Smooth muscle cell (in vitro differentiated cells): Measurements from ENCODE around the gene DNPH1. TPM values are rescaled to one million over a fixed set of nuclear protein-coding genes. Genes with fewer than 3 reads are reported as not detected.

ENCODE experiments used
- DNase-seq: peaks from one replicate; lab custom pipeline; 2025; ENCODE audit not compliant: unreplicated experiment; lab: John Stamatoyannopoulos, UW
- H2AFZ ChIP-seq: fragments of 200-600 bp; sonication (generic); 2 replicates; pipeline ENCODE4 v1.6.0; 2016; ENCODE audit warnings: antibody characterized with exemption, low read depth, mild to moderate bottlenecking
- H3F3A ChIP-seq: fragments of 200-600 bp; sonication (generic); 2 replicates; pipeline ENCODE4 v1.6.0; 2017; ENCODE audit warnings: antibody characterized with exemption, low read depth
- H3K27ac ChIP-seq: fragments of 200-600 bp; sonication (generic); 2 replicates; pipeline ENCODE4 v1.5.1; 2016; ENCODE audit warnings: low read depth, mild to moderate bottlenecking
- H3K27me3 ChIP-seq: fragments of 200-600 bp; sonication (generic); 2 replicates; pipeline ENCODE4 v1.6.1; 2016; ENCODE audit warnings: low read depth, mild to moderate bottlenecking
- H3K36me3 ChIP-seq: fragments of 200-600 bp; sonication (generic); 2 replicates; pipeline ENCODE4 v1.5.1; 2016; ENCODE audit warnings: low read depth
- H3K4me1 ChIP-seq: fragments of 200-600 bp; sonication (generic); 2 replicates; pipeline ENCODE4 v1.5.1; 2016; ENCODE audit warnings: low read depth
- H3K4me2 ChIP-seq: fragments of 200-600 bp; sonication (generic); 2 replicates; pipeline ENCODE4 v1.6.0; 2016; ENCODE audit warnings: mild to moderate bottlenecking
- H3K4me3 ChIP-seq: fragments of 200-600 bp; sonication (generic); 2 replicates; pipeline ENCODE4 v1.5.1; 2016; ENCODE audit warnings: mild to moderate bottlenecking
- H3K79me2 ChIP-seq: fragments of 200-600 bp; sonication (generic); 2 replicates; pipeline ENCODE4 v1.6.0; 2016; ENCODE audit warnings: low read depth, mild to moderate bottlenecking
- H3K9ac ChIP-seq: fragments of 200-600 bp; sonication (generic); 2 replicates; pipeline ENCODE4 v1.6.0; 2016; ENCODE audit warnings: low read depth
- H3K9me3 ChIP-seq: fragments of 200-600 bp; sonication (generic); replicated peaks from 2 replicates; pipeline ENCODE4 v1.5.1; 2016; ENCODE audit warnings: low read depth
- H4K20me1 ChIP-seq: fragments of 200-600 bp; sonication (generic); 2 replicates; pipeline ENCODE4 v1.6.0; 2016; ENCODE audit warnings: low read depth
- CTCF ChIP-seq: fragments of 200-600 bp; sonication (generic); IDR thresholded peaks from 2 replicates; pipeline ENCODE4 v1.5.1; 2017; ENCODE audit warnings: borderline replicate concordance, mild to moderate bottlenecking, antibody characterized with exemption; ENCODE audit not compliant: insufficient read depth, poor library complexity, severe bottlenecking
- WGBS: methylation state at CpG from one replicate; pipeline ENCODE4 v1.1.7; 2016; ENCODE audit warnings: low lambda C conversion rate; 5-methylcytosine and 5-hydroxymethylcytosine counted together
- polyA plus RNA-seq: library from polyadenylated mRNA; unstranded; fragments of >200 nt; fragmentation: Nextera tagmentation; extraction: Ambion mirVana; gene quantifications from 2 replicates; pipeline ENCODE4 v1.2.1, GENCODE V29; 2016
- total RNA-seq: library from RNA; depleted of rRNA; stranded (reverse); fragments of >200 nt; gene quantifications from 2 replicates; pipeline ENCODE4 v1.2.3, GENCODE V29; 2014

DNPH1 gene
- total and polyA plus RNA-seq, 2 experiments from 2014 or later = 33.8 to 82.1 TPM

- WGBS = 8% methylated on average over 27 of the region's 27 CpGs
These were observed 17.2 kb upstream of the DNPH1 start for GRCh38 chr6:43246301-43247113.

GRCh38 chr6:43243664-43244321 is 14.5 kb upstream of the DNPH1 start:
- WGBS = 20% methylated on average over 13 of the region's 37 CpGs
- Histone ChIP-seq H3K4me3 (no peak overlapping the region), H3K4me2 (no peak overlapping the region), H3F3A (no peaks in the 10 kb centered on the region), H3K27ac (no peak overlapping the region), H3K9ac (no peak overlapping the region), H4K20me1 (no peaks in the 10 kb centered on the region), H3K27me3 (peaks cover 92% of the 10 kb centered on the region), H3K4me1 (peaks cover 10% of the 10 kb centered on the region), H2AFZ (no peak overlapping the region), H3K79me2 (no peaks in the 10 kb centered on the region), H3K36me3 (no peaks in the 10 kb centered on the region), H3K9me3 (no peaks in the 10 kb centered on the region)
- TF ChIP-seq CTCF = no peak
- no peak for DNase-seq

More at GRCh38 chr6:43246301-43247113, 17.2 kb upstream of the DNPH1 start:
- H3F3A ChIP-seq = no peaks in the 10 kb centered on the region
- peaks cover 10% of the 10 kb centered on the region for H3K4me1 ChIP-seq
- H3K9me3 ChIP-seq = no peaks in the 10 kb centered on the region
- peak overlapping the region; percentile 55 for H3K4me3 ChIP-seq
- peaks cover 89% of the 10 kb centered on the region for H3K27me3 ChIP-seq
- no peaks in the 10 kb centered on the region for H3K36me3 ChIP-seq
- no peak overlapping the region for H3K27ac ChIP-seq
- TF ChIP-seq CTCF = no peak
- H3K79me2 ChIP-seq = no peaks in the 10 kb centered on the region
- no peak for DNase-seq
- H3K9ac ChIP-seq = no peak overlapping the region
- no peaks in the 10 kb centered on the region for H4K20me1 ChIP-seq
- peak overlapping the region; percentile 90 for H3K4me2 ChIP-seq
- H2AFZ ChIP-seq = no peak overlapping the region

GRCh38 chr6:43242908-43243663 is 13.8 kb upstream of the DNPH1 start, which contains the start of gene TTBK1:
Gene TTBK1 (plus strand): TSS chr6:43243481. CDS start chr6:43246661, 3,180 bp downstream.
- no peaks in the 10 kb centered on the region for H3K36me3 ChIP-seq
- no peak for TF ChIP-seq CTCF
- no peak for DNase-seq
- no peaks in the 10 kb centered on the region for H4K20me1 ChIP-seq
- H3K4me2 ChIP-seq = no peak within 1 kb of the TSS
- H3K27me3 ChIP-seq = peaks cover 85% of the 10 kb centered on the region
- H2AFZ ChIP-seq = no peak within 1 kb of the TSS
- H3K4me1 ChIP-seq = peaks cover 10% of the 10 kb centered on the region
- 73% methylated on average over 6 of the region's 47 CpGs for WGBS
- no peak within 1 kb of the TSS for H3K27ac ChIP-seq
- H3F3A ChIP-seq = no peaks in the 10 kb centered on the region
- no peak within 1 kb of the TSS for H3K4me3 ChIP-seq
- no peaks in the 10 kb centered on the region for H3K9me3 ChIP-seq
- H3K9ac ChIP-seq = no peak within 1 kb of the TSS
- no peaks in the 10 kb centered on the region for H3K79me2 ChIP-seq
